ENCODE results near the gene DPP10.

Gene DPP10

DNA sequence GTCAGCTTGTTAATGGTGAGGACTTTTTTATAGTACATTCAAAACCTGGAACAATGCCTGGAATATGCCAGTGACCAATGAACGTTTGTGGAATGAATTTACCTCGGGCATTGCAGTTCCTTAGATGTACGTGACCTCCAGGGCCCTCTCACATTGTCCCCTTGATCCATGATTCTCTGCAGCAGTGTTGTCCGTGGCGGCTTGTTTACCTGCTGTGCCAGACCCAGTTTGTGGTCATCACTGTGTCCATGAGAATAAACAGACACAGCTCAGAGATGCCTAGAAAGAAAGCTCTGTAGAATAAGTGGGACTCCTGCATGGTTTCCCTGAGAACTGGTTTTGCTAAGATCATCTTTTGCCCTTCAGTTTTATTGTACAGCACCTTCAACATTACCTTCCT, 1132.2 kb downstream of the DPP10 start:
- Histone ChIP-seq H3K36me3 (ENCODE audit: insufficient read depth, low read length) (no peaks in the 10 kb centered on the region), H3K4me1 (ENCODE audit: insufficient read depth, low read length) (no peaks in the 10 kb centered on the region), H3K9me3 (ENCODE audit: low read length) (no peaks in the 10 kb centered on the region), H3K27me3 (ENCODE audit: control insufficient read depth in 1 of 2, insufficient read depth in 2 of 2, low read length in 2 of 2) (no peaks in the 10 kb centered on the region), H3K4me3 (ENCODE audit: low read depth in 1 of 2, low read length in 2 of 2) (no peak overlapping the region), H3K27ac (ENCODE audit: low read depth, low read length) (no peak overlapping the region), H3K9ac (ENCODE audit: low read length) (no peak overlapping the region)

DNA sequence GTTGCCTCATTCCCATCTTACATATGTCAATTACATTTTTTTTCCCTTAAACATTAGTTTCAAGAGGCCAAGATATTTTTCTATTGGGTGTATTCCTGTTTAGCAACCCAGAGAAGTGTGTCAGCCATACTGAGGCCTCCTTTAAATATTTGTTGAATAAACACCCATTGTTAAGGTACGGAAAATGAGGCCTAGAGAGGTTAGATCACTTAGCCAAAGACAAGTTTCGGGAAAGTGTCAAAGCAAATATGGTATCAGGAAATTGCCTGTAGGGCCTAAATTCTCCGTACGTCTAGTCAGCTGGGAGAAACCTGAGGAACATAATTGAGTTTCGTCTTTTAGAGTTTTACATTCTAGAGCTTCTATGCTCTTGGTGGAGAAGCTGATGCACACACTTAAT, 1138.3 kb downstream of the DPP10 start:
- H3K4me1 ChIP-seq (ENCODE audit: insufficient read depth, low read length), result no peaks in the 10 kb centered on the region
- no peak overlapping the region for H3K4me3 ChIP-seq (ENCODE audit: low read depth in 1 of 2, low read length in 2 of 2)
- no peaks in the 10 kb centered on the region for H3K27me3 ChIP-seq (ENCODE audit: control insufficient read depth in 1 of 2, insufficient read depth in 2 of 2, low read length in 2 of 2)
- no peaks in the 10 kb centered on the region for H3K36me3 ChIP-seq (ENCODE audit: insufficient read depth, low read length)
- H3K27ac ChIP-seq (ENCODE audit: low read depth, low read length), result no peak overlapping the region
- no peak overlapping the region for H3K9ac ChIP-seq (ENCODE audit: low read length)
- no peaks in the 10 kb centered on the region for H3K9me3 ChIP-seq (ENCODE audit: low read length)

DNA sequence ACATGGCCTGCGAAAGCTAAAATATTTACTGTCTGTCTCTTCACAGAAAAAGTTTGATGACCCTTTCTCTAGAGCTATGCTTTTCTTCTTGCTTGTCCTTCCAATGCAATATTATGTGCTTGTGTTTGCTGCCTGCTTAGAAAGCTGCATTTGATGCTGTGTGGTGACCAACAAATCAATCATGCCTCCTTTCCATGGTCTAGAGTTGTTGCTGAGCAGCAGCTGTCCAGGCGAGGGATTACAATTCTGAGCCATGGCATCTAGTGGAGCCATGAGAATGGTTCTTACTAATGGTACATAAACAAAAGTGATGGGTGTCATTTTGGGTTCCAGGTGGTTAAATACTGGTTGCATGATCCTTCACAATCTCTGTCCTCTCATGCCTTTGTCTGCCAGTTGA, 1142.1 kb downstream of the DPP10 start:
- Histone ChIP-seq H3K9me3 (ENCODE audit: low read length) (no peaks in the 10 kb centered on the region), H3K4me3 (ENCODE audit: low read depth in 1 of 2, low read length in 2 of 2) (no peak overlapping the region), H3K9ac (ENCODE audit: low read length) (no peak overlapping the region), H3K27me3 (ENCODE audit: control insufficient read depth in 1 of 2, insufficient read depth in 2 of 2, low read length in 2 of 2) (no peaks in the 10 kb centered on the region), H3K4me1 (ENCODE audit: insufficient read depth, low read length) (no peaks in the 10 kb centered on the region), H3K36me3 (ENCODE audit: insufficient read depth, low read length) (no peaks in the 10 kb centered on the region), H3K27ac (ENCODE audit: low read depth, low read length) (no peak overlapping the region)

DNA sequence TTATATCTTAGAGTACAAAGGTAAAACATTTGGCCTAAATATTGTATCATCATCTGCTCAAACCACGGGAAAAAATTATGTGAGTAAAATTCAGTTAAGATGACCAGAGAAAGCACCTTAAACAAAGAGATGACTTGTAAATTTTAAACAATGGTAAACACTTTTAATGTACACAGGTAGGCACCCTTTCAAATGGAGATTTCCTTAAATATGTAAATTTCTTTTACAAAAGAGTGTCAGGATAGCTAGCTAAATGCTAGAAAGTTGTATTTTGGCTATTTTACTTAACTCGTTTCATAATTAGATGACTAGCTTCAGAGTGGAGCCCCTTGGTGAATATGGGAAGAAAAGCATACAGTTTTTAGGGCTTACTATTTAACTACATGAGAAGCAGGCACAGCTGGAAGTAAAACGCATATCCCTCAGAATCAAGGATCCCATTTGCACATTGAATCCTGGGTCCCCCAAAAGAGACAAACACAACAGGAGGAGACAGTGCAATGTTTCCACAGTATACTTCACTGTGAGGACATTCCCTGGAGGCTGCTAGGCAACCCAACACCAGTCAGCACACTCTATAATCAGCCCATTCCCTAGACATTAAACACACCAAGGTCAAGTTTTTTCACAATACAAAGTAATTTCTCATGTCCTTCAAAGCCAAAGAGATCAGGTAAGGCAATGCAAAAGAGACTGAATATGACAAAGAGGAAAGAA, 1154.4 kb downstream of the DPP10 start:
- H3K36me3 ChIP-seq (ENCODE audit: insufficient read depth, low read length), result no peaks in the 10 kb centered on the region

DNA sequence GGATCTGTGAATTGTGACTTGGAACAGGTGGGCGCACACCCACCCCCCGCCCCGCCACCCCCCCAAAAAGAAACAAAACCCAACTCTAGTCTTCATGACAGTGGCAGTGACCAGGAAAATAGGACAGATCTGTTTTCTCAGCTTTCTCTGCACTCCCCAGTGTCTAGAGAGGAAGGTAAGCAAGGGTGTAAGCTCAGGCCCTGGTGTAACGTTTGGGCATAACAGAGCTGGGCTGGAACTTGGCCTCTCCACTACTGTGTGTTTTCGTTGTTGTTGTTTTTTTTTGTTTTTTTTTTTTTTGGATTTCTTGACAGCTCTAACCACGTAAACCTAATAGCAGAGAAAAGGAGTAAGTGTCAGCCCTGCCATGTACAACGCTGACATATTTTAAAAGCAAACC, 1160.8 kb downstream of the DPP10 start:
- Histone ChIP-seq H3K27me3 (ENCODE audit: control insufficient read depth in 1 of 2, insufficient read depth in 2 of 2, low read length in 2 of 2) (no peaks in the 10 kb centered on the region), H3K36me3 (ENCODE audit: insufficient read depth, low read length) (no peaks in the 10 kb centered on the region), H3K27ac (ENCODE audit: low read depth, low read length) (no peak overlapping the region), H3K4me3 (ENCODE audit: low read depth in 1 of 2, low read length in 2 of 2) (no peak overlapping the region), H3K9me3 (ENCODE audit: low read length) (no peaks in the 10 kb centered on the region), H3K9ac (ENCODE audit: low read length) (no peak overlapping the region), H3K4me1 (ENCODE audit: insufficient read depth, low read length) (no peaks in the 10 kb centered on the region)

More for the DNA sequence above, 1154.4 kb downstream of the DPP10 start:
- Histone ChIP-seq H3K9me3 (ENCODE audit: low read length) (no peaks in the 10 kb centered on the region), H3K27me3 (ENCODE audit: control insufficient read depth in 1 of 2, insufficient read depth in 2 of 2, low read length in 2 of 2) (no peaks in the 10 kb centered on the region), H3K4me1 (ENCODE audit: insufficient read depth, low read length) (no peaks in the 10 kb centered on the region), H3K4me3 (ENCODE audit: low read depth in 1 of 2, low read length in 2 of 2) (no peak overlapping the region), H3K27ac (ENCODE audit: low read depth, low read length) (no peak overlapping the region), H3K9ac (ENCODE audit: low read length) (no peak overlapping the region)

DNA sequence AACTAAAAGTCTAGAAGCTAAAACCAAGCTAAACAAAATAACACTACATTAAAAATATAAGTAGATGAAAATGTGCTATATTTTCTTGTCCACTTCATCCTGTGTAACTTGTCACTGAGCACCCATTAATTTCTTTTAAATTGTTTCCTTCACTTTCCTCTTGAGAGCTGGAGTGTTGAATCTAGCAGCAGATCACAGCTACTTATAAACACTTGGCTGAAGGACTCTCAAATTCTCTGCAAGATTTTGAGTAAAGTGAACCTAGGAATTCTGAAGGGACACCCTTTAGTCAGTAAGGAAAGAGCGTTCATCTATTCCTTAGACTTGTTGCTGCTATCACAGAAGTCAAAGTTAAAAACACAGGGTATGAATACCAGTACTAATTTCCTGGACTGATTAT, 1163.9 kb downstream of the DPP10 start:
- H3K4me3 ChIP-seq (ENCODE audit: low read depth in 1 of 2, low read length in 2 of 2), result no peak overlapping the region
- H3K27ac ChIP-seq (ENCODE audit: low read depth, low read length), result no peak overlapping the region
- no peaks in the 10 kb centered on the region for H3K9me3 ChIP-seq (ENCODE audit: low read length)
- no peaks in the 10 kb centered on the region for H3K27me3 ChIP-seq (ENCODE audit: control insufficient read depth in 1 of 2, insufficient read depth in 2 of 2, low read length in 2 of 2)
- H3K4me1 ChIP-seq (ENCODE audit: insufficient read depth, low read length), result no peaks in the 10 kb centered on the region
- H3K36me3 ChIP-seq (ENCODE audit: insufficient read depth, low read length), result no peaks in the 10 kb centered on the region
- no peak overlapping the region for H3K9ac ChIP-seq (ENCODE audit: low read length)

DNA sequence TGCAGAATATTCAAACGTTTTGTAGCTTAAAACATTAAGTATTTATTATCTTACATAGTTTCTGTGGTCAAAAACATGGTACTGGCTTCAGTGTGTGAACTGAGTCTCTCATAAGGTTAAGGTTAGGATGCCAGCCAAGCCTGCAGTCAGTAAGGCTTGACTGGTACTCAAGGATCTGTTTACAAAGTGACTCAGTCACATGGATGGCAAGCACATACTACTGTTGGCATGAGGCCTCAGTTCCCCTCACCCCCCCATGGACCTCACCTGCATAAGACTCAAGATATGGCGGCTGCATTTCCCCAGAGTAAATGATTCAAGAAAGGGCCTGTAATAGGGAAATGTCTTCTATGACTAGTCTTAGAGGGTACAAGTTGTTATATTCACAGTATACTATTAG, 1167.5 kb downstream of the DPP10 start:
- Histone ChIP-seq H3K27me3 (ENCODE audit: control insufficient read depth in 1 of 2, insufficient read depth in 2 of 2, low read length in 2 of 2) (no peaks in the 10 kb centered on the region), H3K27ac (ENCODE audit: low read depth, low read length) (no peak overlapping the region), H3K9me3 (ENCODE audit: low read length) (no peaks in the 10 kb centered on the region), H3K36me3 (ENCODE audit: insufficient read depth, low read length) (no peaks in the 10 kb centered on the region), H3K4me3 (ENCODE audit: low read depth in 1 of 2, low read length in 2 of 2) (no peak overlapping the region), H3K4me1 (ENCODE audit: insufficient read depth, low read length) (no peaks in the 10 kb centered on the region), H3K9ac (ENCODE audit: low read length) (no peak overlapping the region)

DNA sequence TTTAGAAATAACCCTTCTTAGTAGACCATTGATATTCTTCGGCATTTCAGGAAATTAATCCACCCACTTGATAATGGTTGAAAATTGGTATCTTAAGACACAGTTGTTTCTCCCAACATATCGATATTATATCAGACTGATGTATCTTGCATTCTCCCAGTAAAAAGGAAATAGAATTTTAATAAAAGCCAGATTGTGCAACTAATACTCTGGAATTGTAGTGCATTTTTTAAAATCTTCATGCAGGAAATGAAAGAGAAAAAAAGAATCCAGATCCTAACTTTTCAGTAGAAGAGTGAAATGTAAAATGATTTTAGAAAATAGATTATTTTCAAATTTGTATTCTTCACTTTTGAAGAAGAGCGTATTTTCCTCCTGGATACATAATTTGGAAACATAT, 1168.4 kb downstream of the DPP10 start:
- H3K27me3 ChIP-seq (ENCODE audit: control insufficient read depth in 1 of 2, insufficient read depth in 2 of 2, low read length in 2 of 2), result no peaks in the 10 kb centered on the region
- H3K9ac ChIP-seq (ENCODE audit: low read length), result no peak overlapping the region
- H3K4me1 ChIP-seq (ENCODE audit: insufficient read depth, low read length), result no peaks in the 10 kb centered on the region
- no peak overlapping the region for H3K27ac ChIP-seq (ENCODE audit: low read depth, low read length)
- H3K9me3 ChIP-seq (ENCODE audit: low read length), result no peaks in the 10 kb centered on the region
- no peak overlapping the region for H3K4me3 ChIP-seq (ENCODE audit: low read depth in 1 of 2, low read length in 2 of 2)
- no peaks in the 10 kb centered on the region for H3K36me3 ChIP-seq (ENCODE audit: insufficient read depth, low read length)

DNA sequence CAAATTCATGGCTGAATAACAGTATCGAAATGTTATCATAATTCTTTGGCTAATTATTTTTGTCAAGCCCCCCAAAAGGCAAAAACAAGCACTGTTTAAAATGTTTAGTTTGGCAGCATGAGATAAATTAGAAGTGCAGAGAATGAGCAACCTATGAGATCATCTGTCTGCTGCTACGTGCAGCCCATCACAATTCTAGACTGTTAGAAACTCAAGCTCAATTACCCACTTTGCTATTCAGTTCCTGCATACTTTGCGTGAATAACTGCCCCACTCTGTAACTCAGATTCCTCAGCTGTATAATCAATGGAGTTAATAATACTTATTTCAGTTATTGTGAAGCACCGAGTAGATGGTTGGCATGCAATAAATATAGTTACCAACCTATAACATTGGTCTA, 1181.9 kb downstream of the DPP10 start:
- Histone ChIP-seq H3K27me3 (ENCODE audit: control insufficient read depth in 1 of 2, insufficient read depth in 2 of 2, low read length in 2 of 2) (no peaks in the 10 kb centered on the region), H3K36me3 (ENCODE audit: insufficient read depth, low read length) (no peaks in the 10 kb centered on the region), H3K9ac (ENCODE audit: low read length) (no peak overlapping the region), H3K27ac (ENCODE audit: low read depth, low read length) (no peak overlapping the region), H3K4me1 (ENCODE audit: insufficient read depth, low read length) (no peaks in the 10 kb centered on the region), H3K4me3 (ENCODE audit: low read depth in 1 of 2, low read length in 2 of 2) (no peak overlapping the region), H3K9me3 (ENCODE audit: low read length) (no peaks in the 10 kb centered on the region)

DNA sequence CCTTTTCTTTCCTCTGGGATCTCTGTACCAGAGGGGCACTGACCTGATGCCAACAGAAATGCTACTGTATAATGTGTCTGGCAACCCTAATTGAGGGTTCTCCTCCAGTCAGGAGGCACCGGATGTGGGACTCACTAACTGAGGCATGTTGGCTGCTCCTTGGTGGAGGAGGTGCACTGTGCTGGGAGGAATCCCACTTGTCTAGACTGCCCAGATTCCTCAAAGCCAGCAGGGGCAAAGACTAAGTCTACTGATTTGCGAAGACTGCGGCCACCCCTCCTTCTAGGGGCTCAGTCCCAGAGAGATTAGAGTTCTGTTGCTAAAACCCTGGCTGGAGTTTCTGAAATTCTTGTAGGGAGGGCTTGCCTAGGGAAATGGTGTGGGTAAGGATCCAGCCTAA, 1192.1 kb downstream of the DPP10 start:
- no peaks in the 10 kb centered on the region for H3K4me1 ChIP-seq (ENCODE audit: insufficient read depth, low read length)
- no peak overlapping the region for H3K27ac ChIP-seq (ENCODE audit: low read depth, low read length)
- H3K4me3 ChIP-seq (ENCODE audit: low read depth in 1 of 2, low read length in 2 of 2), result no peak overlapping the region
- no peaks in the 10 kb centered on the region for H3K27me3 ChIP-seq (ENCODE audit: control insufficient read depth in 1 of 2, insufficient read depth in 2 of 2, low read length in 2 of 2)
- H3K9ac ChIP-seq (ENCODE audit: low read length), result no peak overlapping the region
- H3K9me3 ChIP-seq (ENCODE audit: low read length), result no peaks in the 10 kb centered on the region
- no peaks in the 10 kb centered on the region for H3K36me3 ChIP-seq (ENCODE audit: insufficient read depth, low read length)

DNA sequence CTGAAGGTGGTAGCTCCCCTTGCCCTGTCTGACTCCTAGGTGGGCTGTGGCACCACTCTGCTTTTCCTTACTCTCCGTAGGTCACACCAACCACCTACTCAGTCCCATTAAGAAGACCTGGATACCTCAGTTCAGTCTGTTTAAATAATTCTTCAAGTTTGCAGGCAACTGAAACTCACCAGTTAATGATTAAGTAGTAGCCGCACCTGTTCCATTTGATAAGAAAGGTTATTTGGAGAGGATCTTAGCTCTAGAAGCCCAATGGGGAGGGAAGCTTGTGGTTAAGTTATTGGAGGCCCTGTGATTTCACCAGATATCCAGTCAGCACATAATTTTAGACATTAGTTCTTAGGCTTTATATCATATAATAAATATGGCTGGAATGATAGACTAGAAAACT, 1193.0 kb downstream of the DPP10 start:
- H3K9ac ChIP-seq (ENCODE audit: low read length), result no peak overlapping the region
- no peaks in the 10 kb centered on the region for H3K9me3 ChIP-seq (ENCODE audit: low read length)
- no peaks in the 10 kb centered on the region for H3K27me3 ChIP-seq (ENCODE audit: control insufficient read depth in 1 of 2, insufficient read depth in 2 of 2, low read length in 2 of 2)
- no peak overlapping the region for H3K4me3 ChIP-seq (ENCODE audit: low read depth in 1 of 2, low read length in 2 of 2)
- H3K4me1 ChIP-seq (ENCODE audit: insufficient read depth, low read length), result no peaks in the 10 kb centered on the region
- H3K36me3 ChIP-seq (ENCODE audit: insufficient read depth, low read length), result no peaks in the 10 kb centered on the region
- H3K27ac ChIP-seq (ENCODE audit: low read depth, low read length), result no peak overlapping the region

DNA sequence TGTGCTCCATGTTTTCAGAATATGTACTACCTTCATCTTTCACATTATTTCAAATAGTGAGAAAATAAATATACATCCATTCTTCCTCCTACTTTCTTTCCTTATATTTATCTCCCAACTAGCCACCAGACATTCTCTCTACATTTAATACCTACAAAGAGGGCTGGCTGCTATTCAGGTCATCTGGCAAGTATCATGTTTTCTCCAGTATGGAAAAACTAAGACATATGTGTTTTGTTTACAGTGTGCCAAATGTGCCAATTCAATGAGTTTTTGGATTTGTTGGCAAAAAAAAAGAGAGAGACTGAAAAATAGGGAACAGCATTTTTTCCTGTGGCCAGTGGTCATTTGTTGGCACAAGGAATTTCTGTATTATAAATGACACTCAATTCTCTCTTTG, 1207.3 kb downstream of the DPP10 start:
- Histone ChIP-seq H3K27me3 (ENCODE audit: control insufficient read depth in 1 of 2, insufficient read depth in 2 of 2, low read length in 2 of 2) (no peaks in the 10 kb centered on the region), H3K27ac (ENCODE audit: low read depth, low read length) (no peak overlapping the region), H3K4me1 (ENCODE audit: insufficient read depth, low read length) (no peaks in the 10 kb centered on the region), H3K9ac (ENCODE audit: low read length) (no peak overlapping the region), H3K4me3 (ENCODE audit: low read depth in 1 of 2, low read length in 2 of 2) (no peak overlapping the region), H3K9me3 (ENCODE audit: low read length) (no peaks in the 10 kb centered on the region), H3K36me3 (ENCODE audit: insufficient read depth, low read length) (no peaks in the 10 kb centered on the region)
